PC-3 (cell line): ENCODE measurements around the gene SH3GL3. TPM values are rescaled to one million over a fixed set of nuclear protein-coding genes. Genes with fewer than 3 reads are reported as not detected.

Experiments
- ATAC-seq: fragments of 200-7000 bp; cut with Tn5 transposase; 2 replicates; pipeline ENCODE4 v1.9.1; 2020; ENCODE audit warnings: mild to moderate bottlenecking, moderate library complexity
- BruUV-seq: library from RNA; stranded (reverse); fragments of 400-500 nt; replicated peaks from 2 replicates; lab custom pipeline; 2021; lab: Mats Ljungman, UMichigan
- CTCF ChIA-PET: fragments of 300-600 bp; sonication (Branson Sonifier 250); formaldehyde crosslinking; loops from one replicate; lab custom pipeline; 2022; ENCODE audit warnings: antibody characterized with exemption; lab: Charles Lee
- POLR2A ChIA-PET: fragments of 300-600 bp; sonication (Branson Sonifier 250); formaldehyde crosslinking; loops from one replicate; lab custom pipeline; 2022; ENCODE audit warnings: antibody characterized with exemption; ENCODE audit not compliant: unreplicated experiment; lab: Charles Lee
- DNase-seq: peaks from one replicate; pipeline ENCODE4 v3.0.0-alpha.2; 2015
- H2AFZ ChIP-seq: fragments of 300-600 bp; sonication (generic); 2 replicates; pipeline ENCODE4 v1.6.0; 2016; ENCODE audit warnings: antibody characterized with exemption, low read length
- H3F3A ChIP-seq: fragments of 300-600 bp; sonication (generic); one replicate; pipeline ENCODE4 v1.6.0; 2017; ENCODE audit warnings: antibody characterized with exemption, low read length, control low read depth, mild to moderate bottlenecking; ENCODE audit not compliant: unreplicated experiment
- H3K27ac ChIP-seq: fragments of 300-600 bp; sonication (generic); 2 replicates; pipeline ENCODE4 v1.5.1; 2016; ENCODE audit warnings: mild to moderate bottlenecking, low read length
- H3K27me3 ChIP-seq: fragments of 300-600 bp; sonication (generic); 2 replicates; pipeline ENCODE4 v1.6.1; 2016; ENCODE audit warnings: low read length, mixed read lengths
- H3K36me3 ChIP-seq: fragments of 300-600 bp; sonication (generic); 2 replicates; pipeline ENCODE4 v1.6.1; 2016; ENCODE audit warnings: low read depth, mixed run types, low read length, mixed read lengths
- H3K4me1 ChIP-seq: fragments of 300-600 bp; sonication (generic); 2 replicates; pipeline ENCODE4 v1.5.1; 2016; ENCODE audit warnings: low read length; ENCODE audit not compliant: insufficient read depth
- H3K4me2 ChIP-seq: fragments of 300-600 bp; sonication (generic); 2 replicates; pipeline ENCODE4 v1.6.0; 2016; ENCODE audit warnings: low read length
- H3K4me3 ChIP-seq: fragments of 300-600 bp; sonication (generic); 2 replicates; pipeline ENCODE4 v1.5.1; 2016; ENCODE audit warnings: mild to moderate bottlenecking, low read length, mixed read lengths
- H3K79me2 ChIP-seq: fragments of 300-600 bp; sonication (generic); 2 replicates; pipeline ENCODE4 v1.6.1; 2017; ENCODE audit warnings: low read length, mixed read lengths
- H3K9ac ChIP-seq: fragments of 300-600 bp; sonication (generic); 2 replicates; pipeline ENCODE4 v1.6.0; 2016; ENCODE audit warnings: mild to moderate bottlenecking, low read length
- H3K9me2 ChIP-seq: fragments of 300-600 bp; sonication (generic); replicated peaks from 2 replicates; pipeline ENCODE4 v1.6.1; 2016; ENCODE audit warnings: mixed run types, low read length, mixed read lengths
- H3K9me3 ChIP-seq: fragments of 300-600 bp; sonication (generic); 2 replicates; pipeline ENCODE4 v1.6.1; 2016; ENCODE audit warnings: low read length, mixed read lengths
- H4K20me1 ChIP-seq: fragments of 300-600 bp; sonication (generic); 2 replicates; pipeline ENCODE4 v1.6.1; 2016; ENCODE audit warnings: low read length, mixed read lengths
- EZH2 ChIP-seq: fragments of 300-600 bp; sonication (generic); IDR thresholded peaks from one replicate; pipeline ENCODE4 v1.6.1; 2017; ENCODE audit warnings: antibody characterized with exemption, mild to moderate bottlenecking, low read length; ENCODE audit not compliant: unreplicated experiment
- EZH2phosphoT487 ChIP-seq: fragments of 300-600 bp; sonication (generic); IDR thresholded peaks from 2 replicates; pipeline ENCODE4 v1.6.1; 2018; ENCODE audit warnings: mild to moderate bottlenecking, antibody characterized with exemption, low read length, borderline replicate concordance
- intact Hi-C: fragments of 100-400 bp; cut with micrococcal nuclease; formaldehyde crosslinking; loops from 2 replicates; pipeline ENCODE4 v1.9.0; 2023
- total RNA-seq: library from RNA; depleted of rRNA; stranded (reverse); fragments of >200 nt; gene quantifications from 2 replicates; pipeline ENCODE4 v1.2.3, GENCODE V29; 2014; rRNA removed
- TF ChIP-seq, protein P1 (sequence below): fragments of 300-600 bp; sonication (generic); conservative IDR thresholded peaks from 2 replicates; pipeline ENCODE4 v1.5.1; 2017; ENCODE audit warnings: antibody characterized with exemption, low read depth, mild to moderate bottlenecking, low read length

The SH3GL3 gene
- total RNA-seq, 1 experiment from 2014 or later, result 3.6 TPM

GRCh38 chr15:83665480-83665879 lies 218.3 kb downstream of the SH3GL3 start:
- H3K9ac ChIP-seq, result no peak overlapping the region
- CTCF ChIA-PET, result no interaction called here
- H3K27me3 ChIP-seq, result no peaks in the 10 kb centered on the region
- no TSS peak for BruUV-seq
- ATAC-seq, result no peak
- POLR2A ChIA-PET, result no interaction called here
- no peak overlapping the region for H2AFZ ChIP-seq
- intact Hi-C loops, result no loop called here
- DNase-seq, result no peak
- H3K4me2 ChIP-seq, result no peak overlapping the region
- H3K27ac ChIP-seq, result no peak overlapping the region
- no peaks in the 10 kb centered on the region for H3K79me2 ChIP-seq
- TF ChIP-seq, protein P1, sequence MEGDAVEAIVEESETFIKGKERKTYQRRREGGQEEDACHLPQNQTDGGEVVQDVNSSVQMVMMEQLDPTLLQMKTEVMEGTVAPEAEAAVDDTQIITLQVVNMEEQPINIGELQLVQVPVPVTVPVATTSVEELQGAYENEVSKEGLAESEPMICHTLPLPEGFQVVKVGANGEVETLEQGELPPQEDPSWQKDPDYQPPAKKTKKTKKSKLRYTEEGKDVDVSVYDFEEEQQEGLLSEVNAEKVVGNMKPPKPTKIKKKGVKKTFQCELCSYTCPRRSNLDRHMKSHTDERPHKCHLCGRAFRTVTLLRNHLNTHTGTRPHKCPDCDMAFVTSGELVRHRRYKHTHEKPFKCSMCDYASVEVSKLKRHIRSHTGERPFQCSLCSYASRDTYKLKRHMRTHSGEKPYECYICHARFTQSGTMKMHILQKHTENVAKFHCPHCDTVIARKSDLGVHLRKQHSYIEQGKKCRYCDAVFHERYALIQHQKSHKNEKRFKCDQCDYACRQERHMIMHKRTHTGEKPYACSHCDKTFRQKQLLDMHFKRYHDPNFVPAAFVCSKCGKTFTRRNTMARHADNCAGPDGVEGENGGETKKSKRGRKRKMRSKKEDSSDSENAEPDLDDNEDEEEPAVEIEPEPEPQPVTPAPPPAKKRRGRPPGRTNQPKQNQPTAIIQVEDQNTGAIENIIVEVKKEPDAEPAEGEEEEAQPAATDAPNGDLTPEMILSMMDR, result no peak
- no peak for TF ChIP-seq EZH2
- TF ChIP-seq EZH2phosphoT487, result no peak
- H3F3A ChIP-seq, result no peaks in the 10 kb centered on the region
- no peaks in the 10 kb centered on the region for H3K9me3 ChIP-seq
- H3K4me3 ChIP-seq, result no peak overlapping the region
- H3K9me2 ChIP-seq, result no peaks in the 10 kb centered on the region
- H3K4me1 ChIP-seq, result no peaks in the 10 kb centered on the region
- H3K36me3 ChIP-seq, result no peaks in the 10 kb centered on the region
- no peaks in the 10 kb centered on the region for H4K20me1 ChIP-seq

Other genes with a start within 250 kb of the SH3GL3 start
- gene HDGFL3, start 239.5 kb upstream of the SH3GL3 start, total RNA-seq, result 38.4 and 49.4 TPM in 2 replicates
- gene BNC1, start 162.7 kb upstream of the SH3GL3 start, total RNA-seq, result 0.92 and 2.4 TPM in 2 replicates
- gene ADAMTSL3, start 206.8 kb downstream of the SH3GL3 start, total RNA-seq, result 7.9 and 10.9 TPM in 2 replicates